H7 (cell line): ENCODE data around the gene IMPG2. TPM values are rescaled to one million over a fixed set of nuclear protein-coding genes. Genes with fewer than 3 reads are reported as not detected.

Source experiments
- DNase-seq: peaks from one replicate; pipeline ENCODE4 v3.0.0; 2012
- H3K27me3 ChIP-seq: 2 replicates; pipeline ENCODE4 v1.6.0; 2011; ENCODE audit warnings: mild to moderate bottlenecking, low read length; ENCODE audit not compliant: control insufficient read depth, insufficient read depth
- H3K36me3 ChIP-seq: replicated peaks from 2 replicates; pipeline ENCODE4 v1.5.1; 2011; ENCODE audit warnings: low read length; ENCODE audit not compliant: control insufficient read depth, insufficient read depth
- H3K4me3 ChIP-seq: 2 replicates; pipeline ENCODE4 v1.5.1; 2011; ENCODE audit warnings: low read depth, mild to moderate bottlenecking, control low read depth, low read length, moderate library complexity; ENCODE audit not compliant: insufficient read depth
- total RNA-seq: library from RNA; depleted of rRNA; stranded (reverse); fragments of >200 nt; shearing (Covaris generic); gene quantifications from 2 replicates; pipeline ENCODE4 v1.2.3, GENCODE V29; 2014

The IMPG2 gene
- total RNA-seq, 1 experiment from 2014 or later, result 0.03 TPM

GRCh38 chr3:101240719-101241399, 79.5 kb downstream of the IMPG2 start:
- H3K4me3 ChIP-seq, result no peak overlapping the region
- H3K27me3 ChIP-seq, result no peaks in the 10 kb centered on the region
- H3K36me3 ChIP-seq, result no peaks in the 10 kb centered on the region
- no peak for DNase-seq

- no peak for DNase-seq
- Histone ChIP-seq H3K4me3 (no peak overlapping the region), H3K27me3 (no peaks in the 10 kb centered on the region), H3K36me3 (no peaks in the 10 kb centered on the region)
Observed at GRCh38 chr3:101235048-101235447, 85.3 kb downstream of the IMPG2 start.

GRCh38 chr3:101230618-101231017, 89.8 kb downstream of the IMPG2 start:
- DNase-seq, result no peak
- H3K36me3 ChIP-seq, result no peaks in the 10 kb centered on the region
- no peak overlapping the region for H3K4me3 ChIP-seq
- H3K27me3 ChIP-seq, result no peaks in the 10 kb centered on the region

GRCh38 chr3:101229681-101230080, 90.7 kb downstream of the IMPG2 start:
- Histone ChIP-seq H3K36me3 (no peaks in the 10 kb centered on the region), H3K27me3 (no peaks in the 10 kb centered on the region), H3K4me3 (no peak overlapping the region)
- no peak for DNase-seq

GRCh38 chr3:101228441-101228840, 91.9 kb downstream of the IMPG2 start:
- Histone ChIP-seq H3K4me3 (no peak overlapping the region), H3K27me3 (no peaks in the 10 kb centered on the region), H3K36me3 (no peaks in the 10 kb centered on the region)
- no peak for DNase-seq

- no peaks in the 10 kb centered on the region for H3K36me3 ChIP-seq
- DNase-seq, result no peak
- H3K27me3 ChIP-seq, result no peaks in the 10 kb centered on the region
- H3K4me3 ChIP-seq, result no peak overlapping the region
Observed at GRCh38 chr3:101224739-101225138, 95.6 kb downstream of the IMPG2 start.

GRCh38 chr3:101223016-101223415, 97.4 kb downstream of the IMPG2 start:
- Histone ChIP-seq H3K36me3 (no peaks in the 10 kb centered on the region), H3K4me3 (no peak overlapping the region), H3K27me3 (no peaks in the 10 kb centered on the region)
- DNase-seq, result no peak

GRCh38 chr3:101219842-101220560, 100.4 kb downstream of the IMPG2 start:
- H3K36me3 ChIP-seq, result no peaks in the 10 kb centered on the region
- no peak for DNase-seq
- H3K4me3 ChIP-seq, result no peak overlapping the region
- H3K27me3 ChIP-seq, result no peaks in the 10 kb centered on the region

GRCh38 chr3:101217472-101218245, 102.7 kb downstream of the IMPG2 start:
- no peak overlapping the region for H3K4me3 ChIP-seq
- H3K36me3 ChIP-seq, result no peaks in the 10 kb centered on the region
- no peaks in the 10 kb centered on the region for H3K27me3 ChIP-seq
- no peak for DNase-seq

- no peaks in the 10 kb centered on the region for H3K27me3 ChIP-seq
- H3K4me3 ChIP-seq, result no peak overlapping the region
- no peaks in the 10 kb centered on the region for H3K36me3 ChIP-seq
- no peak for DNase-seq
Observed at GRCh38 chr3:101216710-101217465, 103.5 kb downstream of the IMPG2 start.

GRCh38 chr3:101212730-101213129, 107.6 kb downstream of the IMPG2 start:
- Histone ChIP-seq H3K27me3 (no peaks in the 10 kb centered on the region), H3K36me3 (no peaks in the 10 kb centered on the region), H3K4me3 (no peak overlapping the region)
- no peak for DNase-seq

GRCh38 chr3:101204246-101204645, 116.1 kb downstream of the IMPG2 start:
- DNase-seq, result no peak
- Histone ChIP-seq H3K4me3 (no peak overlapping the region), H3K27me3 (no peaks in the 10 kb centered on the region), H3K36me3 (no peaks in the 10 kb centered on the region)

GRCh38 chr3:101203411-101203810, 117.0 kb downstream of the IMPG2 start:
- Histone ChIP-seq H3K27me3 (no peaks in the 10 kb centered on the region), H3K36me3 (no peaks in the 10 kb centered on the region), H3K4me3 (no peak overlapping the region)
- DNase-seq, result no peak

GRCh38 chr3:101202640-101203039, 117.7 kb downstream of the IMPG2 start:
- no peaks in the 10 kb centered on the region for H3K36me3 ChIP-seq
- no peak for DNase-seq

More at GRCh38 chr3:101202640-101203039, 117.7 kb downstream of the IMPG2 start:
- Histone ChIP-seq H3K4me3 (no peak overlapping the region), H3K27me3 (no peaks in the 10 kb centered on the region)
